Keratinocyte (primary cell): ENCODE measurements around the gene PRKACA. TPM values are rescaled to one million over a fixed set of nuclear protein-coding genes. Genes with fewer than 3 reads are reported as not detected.

ENCODE experiments used
- DNase-seq: peaks from one replicate; pipeline ENCODE4 v3.0.0-alpha.2; 2011; ENCODE audit warnings: low read depth, missing footprints, low spot score
- FAIRE-seq: peaks from 2 replicates; lab custom pipeline; 2011; peaks lifted over from hg19 to GRCh38; lab: Jason Lieb, UNC
- H2AFZ ChIP-seq: 2 replicates; pipeline ENCODE4 v1.6.0; 2012; ENCODE audit warnings: low read length, control low read depth, inconsistent platforms; ENCODE audit not compliant: control insufficient read depth
- H3K27ac ChIP-seq: 2 replicates; pipeline ENCODE4 v1.5.1; 2011; ENCODE audit warnings: low read length; ENCODE audit not compliant: control insufficient read depth, insufficient read depth
- H3K27me3 ChIP-seq: 3 replicates; pipeline ENCODE4 v1.6.0; 2011; ENCODE audit warnings: low read length; ENCODE audit not compliant: control insufficient read depth, insufficient read depth; ENCODE audit errors: extremely low read depth
- H3K36me3 ChIP-seq, 2 experiments: 2 replicates in 1 of 2; 3 replicates in 1 of 2; pipeline ENCODE4 v1.5.1; 2011; ENCODE audit warnings: low read length in 2 of 2, mild to moderate bottlenecking in 1 of 2; ENCODE audit not compliant: control insufficient read depth in 2 of 2, insufficient read depth in 2 of 2; ENCODE audit errors: extremely low read depth in 1 of 2
- H3K4me1 ChIP-seq: 3 replicates; pipeline ENCODE4 v1.5.1; 2011; ENCODE audit warnings: low read length; ENCODE audit not compliant: control insufficient read depth, insufficient read depth; ENCODE audit errors: extremely low read depth
- H3K4me2 ChIP-seq: 3 replicates; pipeline ENCODE4 v1.6.0; 2011; ENCODE audit warnings: low read depth, low read length; ENCODE audit not compliant: control insufficient read depth, insufficient read depth; ENCODE audit errors: extremely low read depth
- H3K4me3 ChIP-seq, 3 experiments: fragments of 200-600 bp in 1 of 3; sonication (generic) in 1 of 3; 2 replicates in 2 of 3; 3 replicates in 1 of 3; pipeline ENCODE4 v1.5.1; 2011 to 2016; ENCODE audit warnings: low read length in 3 of 3, mild to moderate bottlenecking in 3 of 3, control low read depth in 2 of 3, inconsistent platforms in 1 of 3, low read depth in 1 of 3, mixed read lengths in 1 of 3, mixed run types in 1 of 3, moderate library complexity in 1 of 3; ENCODE audit not compliant: control insufficient read depth in 2 of 3, insufficient read depth in 2 of 3; ENCODE audit errors: extremely low read depth in 1 of 3
- H3K79me2 ChIP-seq: 2 replicates; pipeline ENCODE4 v1.6.0; 2012; ENCODE audit warnings: low read length; ENCODE audit not compliant: control insufficient read depth, insufficient read depth
- H3K9ac ChIP-seq: 3 replicates; pipeline ENCODE4 v1.6.0; 2011; ENCODE audit warnings: low read length; ENCODE audit not compliant: control insufficient read depth, insufficient read depth; ENCODE audit errors: extremely low read depth
- H3K9me1 ChIP-seq: 3 replicates; pipeline ENCODE4 v1.6.0; 2011; ENCODE audit warnings: low read length; ENCODE audit not compliant: control insufficient read depth, insufficient read depth; ENCODE audit errors: extremely low read depth
- H3K9me3 ChIP-seq: 2 replicates; pipeline ENCODE4 v1.5.1; 2012; ENCODE audit warnings: low read depth, low read length; ENCODE audit not compliant: control insufficient read depth
- H4K20me1 ChIP-seq: 3 replicates; pipeline ENCODE4 v1.6.0; 2011; ENCODE audit warnings: low read length; ENCODE audit not compliant: control insufficient read depth, insufficient read depth; ENCODE audit errors: extremely low read depth
- EZH2 ChIP-seq: IDR thresholded peaks from one replicate; pipeline ENCODE4 v1.6.1; 2012; ENCODE audit warnings: inconsistent platforms, mild to moderate bottlenecking, low read length, moderate library complexity
- dilution Hi-C: fragments of 300-500 bp; cut with MboI; formaldehyde crosslinking; loops from one replicate; pipeline ENCODE4 v1.7.0; 2020; ENCODE audit warnings: low sequenced_read_pairs; ENCODE audit not compliant: extremely low pct_ligation_motif_present
- polyA plus RNA-seq, 5 experiments: library from polyadenylated mRNA; depleted of rRNA in 3 of 5; stranded (reverse) in 3 of 5; stranded (forward) in 1 of 5; unstranded in 1 of 5; fragments of >200 nt; gene quantifications; 1 replicate in 1 of 5; 2 replicates in 3 of 5; 3 replicates in 1 of 5; pipeline versions ENCODE4 v1.2.1 to v1.2.3, GENCODE V29; 2011 to 2012; ENCODE audit warnings: missing spikeins in 2 of 5, low read depth in 1 of 5, low replicate concordance in 1 of 5
- TF ChIP-seq, protein P1 (sequence below), 3 experiments: IDR thresholded peaks in 1 of 3; conservative IDR thresholded peaks in 1 of 3; optimal IDR thresholded peaks in 1 of 3; 2 replicates in 2 of 3; 3 replicates in 1 of 3; pipeline versions ENCODE3 to v1.5.1; 2011; ENCODE audit warnings: low read length in 3 of 3, mild to moderate bottlenecking in 3 of 3, moderate library complexity in 2 of 3, control low read depth in 1 of 3, inconsistent platforms in 1 of 3; ENCODE audit not compliant: insufficient read depth in 2 of 3; ENCODE audit errors: extremely low read depth in 1 of 3

PRKACA gene
- polyA plus RNA-seq, 1 donor (not counting 4 experiments of a cell fraction or from before 2014, with no cell fraction given), result 13.7 TPM

DNA sequence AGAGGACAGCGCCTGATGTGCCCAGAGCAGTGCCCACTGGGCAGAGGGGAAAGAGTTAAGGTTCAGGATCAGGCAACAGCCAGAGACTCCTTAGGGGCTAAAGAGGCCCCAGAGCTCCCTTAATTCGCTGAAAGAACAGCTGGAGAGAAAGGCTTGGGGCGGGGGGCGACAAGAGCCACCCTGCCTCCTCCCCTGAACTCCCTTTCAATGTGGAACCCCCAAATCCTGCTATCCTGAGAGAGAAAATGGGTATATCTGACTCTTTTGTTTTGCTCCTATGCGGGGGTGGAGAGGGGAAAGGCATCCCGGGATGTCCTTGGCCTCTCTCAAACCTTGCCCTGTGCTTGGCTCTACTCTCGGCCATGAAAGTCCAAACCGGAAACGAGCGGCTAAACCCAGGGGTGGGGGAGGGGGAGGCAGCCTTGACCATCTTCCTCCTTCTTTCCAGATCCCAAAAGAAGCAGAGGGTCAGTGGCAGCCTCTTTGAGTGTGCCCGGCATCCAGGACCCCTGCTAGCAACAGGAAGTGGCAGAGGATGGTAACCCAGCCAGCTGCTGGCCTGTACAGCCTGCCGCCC lies 4.7 kb downstream of the PRKACA start:
- Histone ChIP-seq H3K9me1 (no peaks in the 10 kb centered on the region), H3K9ac (no peak overlapping the region), H3K9me3 (no peaks in the 10 kb centered on the region), H3K36me3 (peaks cover 2 to 3% of the 10 kb centered on the region in 2 experiments), H3K27ac (no peak overlapping the region), H3K27me3 (no peaks in the 10 kb centered on the region), H3K79me2 (peaks cover 9% of the 10 kb centered on the region), H3K4me1 (peaks cover 6% of the 10 kb centered on the region), H3K4me3 (no peak overlapping the region), H3K4me2 (no peak overlapping the region), H2AFZ (no peak overlapping the region), H4K20me1 (no peaks in the 10 kb centered on the region)
- TF ChIP-seq, protein P1, sequence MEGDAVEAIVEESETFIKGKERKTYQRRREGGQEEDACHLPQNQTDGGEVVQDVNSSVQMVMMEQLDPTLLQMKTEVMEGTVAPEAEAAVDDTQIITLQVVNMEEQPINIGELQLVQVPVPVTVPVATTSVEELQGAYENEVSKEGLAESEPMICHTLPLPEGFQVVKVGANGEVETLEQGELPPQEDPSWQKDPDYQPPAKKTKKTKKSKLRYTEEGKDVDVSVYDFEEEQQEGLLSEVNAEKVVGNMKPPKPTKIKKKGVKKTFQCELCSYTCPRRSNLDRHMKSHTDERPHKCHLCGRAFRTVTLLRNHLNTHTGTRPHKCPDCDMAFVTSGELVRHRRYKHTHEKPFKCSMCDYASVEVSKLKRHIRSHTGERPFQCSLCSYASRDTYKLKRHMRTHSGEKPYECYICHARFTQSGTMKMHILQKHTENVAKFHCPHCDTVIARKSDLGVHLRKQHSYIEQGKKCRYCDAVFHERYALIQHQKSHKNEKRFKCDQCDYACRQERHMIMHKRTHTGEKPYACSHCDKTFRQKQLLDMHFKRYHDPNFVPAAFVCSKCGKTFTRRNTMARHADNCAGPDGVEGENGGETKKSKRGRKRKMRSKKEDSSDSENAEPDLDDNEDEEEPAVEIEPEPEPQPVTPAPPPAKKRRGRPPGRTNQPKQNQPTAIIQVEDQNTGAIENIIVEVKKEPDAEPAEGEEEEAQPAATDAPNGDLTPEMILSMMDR (optimal IDR thresholded peaks at IDR 0.05 in 1 of 3, IDR thresholded peaks at IDR 0.05 in 1 of 3, conservative IDR thresholded peaks at IDR 0.05 in 1 of 3; ENCODE audit: extremely low read depth in 1 of 3, insufficient read depth in 2 of 3, low read length in 3 of 3), result no peak
- TF ChIP-seq EZH2, result no peak
- dilution Hi-C loops, result no loop called here
- no peak for FAIRE-seq
- DNase-seq, result no peak

- peaks cover 9% of the 10 kb centered on the region for H3K79me2 ChIP-seq
- no peak overlapping the region for H3K27ac ChIP-seq
- no peak overlapping the region for H2AFZ ChIP-seq
- H3K9me3 ChIP-seq, result no peaks in the 10 kb centered on the region
- no peak for FAIRE-seq
- no peaks in the 10 kb centered on the region for H3K9me1 ChIP-seq
- dilution Hi-C loops, result no loop called here
- no peak overlapping the region for H3K4me2 ChIP-seq
- H3K36me3 ChIP-seq, result peaks cover 3 to 4% of the 10 kb centered on the region in 2 experiments
- TF ChIP-seq EZH2, result no peak
- TF ChIP-seq, protein P1 (optimal IDR thresholded peaks at IDR 0.05 in 1 of 3, IDR thresholded peaks at IDR 0.05 in 1 of 3, conservative IDR thresholded peaks at IDR 0.05 in 1 of 3; ENCODE audit: extremely low read depth in 1 of 3, insufficient read depth in 2 of 3, low read length in 3 of 3), result no peak
- peaks cover 6% of the 10 kb centered on the region for H3K4me1 ChIP-seq
- no peak overlapping the region for H3K4me3 ChIP-seq
- H3K9ac ChIP-seq, result no peak overlapping the region
- H3K27me3 ChIP-seq, result no peaks in the 10 kb centered on the region
- DNase-seq, result no peak
- H4K20me1 ChIP-seq, result no peaks in the 10 kb centered on the region
Measured at GRCh38 chr19:14112051-14112808, 5.3 kb downstream of the PRKACA start.
